Neural progenitor cell (in vitro differentiated cells): ENCODE data around the gene KREMEN2. TPM values are rescaled to one million over a fixed set of nuclear protein-coding genes. Genes with fewer than 3 reads are reported as not detected.

Source experiments
- DNase-seq: peaks from one replicate; pipeline ENCODE4 v3.0.0-alpha.2; 2016; ENCODE audit warnings: low spot score
- H2AFZ ChIP-seq: fragments of 200-600 bp; sonication (generic); replicated peaks from 2 replicates; pipeline ENCODE4 v1.6.1; 2016; ENCODE audit warnings: antibody characterized with exemption
- H3F3A ChIP-seq: fragments of 200-600 bp; sonication (generic); 2 replicates; pipeline ENCODE4 v1.6.1; 2016; ENCODE audit warnings: antibody characterized with exemption, low read depth
- H3K27ac ChIP-seq: fragments of 200-600 bp; sonication (generic); 2 replicates; pipeline ENCODE4 v1.5.1; 2016; ENCODE audit warnings: mild to moderate bottlenecking
- H3K27me3 ChIP-seq: fragments of 200-600 bp; sonication (generic); 2 replicates; pipeline ENCODE4 v1.6.1; 2016; ENCODE audit warnings: mild to moderate bottlenecking, moderate library complexity
- H3K36me3 ChIP-seq: fragments of 200-600 bp; sonication (generic); 2 replicates; pipeline ENCODE4 v1.5.1; 2016
- H3K4me1 ChIP-seq: fragments of 200-600 bp; sonication (generic); 2 replicates; pipeline ENCODE4 v1.6.1; 2016; ENCODE audit warnings: mixed run types
- H3K4me2 ChIP-seq: fragments of 200-600 bp; sonication (generic); 2 replicates; pipeline ENCODE4 v1.6.1; 2016
- H3K4me3 ChIP-seq: fragments of 200-600 bp; sonication (generic); 2 replicates; pipeline ENCODE4 v1.5.1; 2016
- H3K79me2 ChIP-seq: fragments of 200-600 bp; sonication (generic); 2 replicates; pipeline ENCODE4 v1.6.1; 2016; ENCODE audit warnings: low read depth
- H3K9ac ChIP-seq: fragments of 200-600 bp; sonication (generic); 2 replicates; pipeline ENCODE4 v1.6.1; 2016
- H3K9me3 ChIP-seq: fragments of 200-600 bp; sonication (generic); 2 replicates; pipeline ENCODE4 v1.5.1; 2016; ENCODE audit warnings: low read depth
- H4K20me1 ChIP-seq: fragments of 200-600 bp; sonication (generic); 2 replicates; pipeline ENCODE4 v1.6.1; 2016; ENCODE audit warnings: low read depth
- H3K27ac Mint-ChIP-seq: 3 replicates; pipeline ENCODE4 v1.8.0; 2021; ENCODE audit warnings: mixed read lengths
- H3K27me3 Mint-ChIP-seq: 2 replicates; pipeline ENCODE4 v1.8.0; 2022; ENCODE audit warnings: low read depth, mild to moderate bottlenecking, inconsistent platforms, moderate library complexity, mixed read lengths; ENCODE audit not compliant: insufficient read depth
- H3K36me3 Mint-ChIP-seq: 3 replicates; pipeline ENCODE4 v1.8.0; 2021; ENCODE audit warnings: mixed read lengths
- H3K4me1 Mint-ChIP-seq: 3 replicates; pipeline ENCODE4 v1.8.0; 2021; ENCODE audit warnings: mixed read lengths
- H3K4me3 Mint-ChIP-seq: 3 replicates; pipeline ENCODE4 v1.8.0; 2021; ENCODE audit warnings: mild to moderate bottlenecking, moderate library complexity, mixed read lengths
- H3K9me3 Mint-ChIP-seq: 3 replicates; pipeline ENCODE4 v1.8.0; 2020; ENCODE audit warnings: mixed read lengths
- EZH2 ChIP-seq: fragments of 200-600 bp; sonication (generic); IDR thresholded peaks from 2 replicates; pipeline ENCODE4 v1.6.1; 2017; ENCODE audit warnings: antibody characterized with exemption, mild to moderate bottlenecking, moderate library complexity
- EZH2phosphoT487 ChIP-seq: fragments of 200-600 bp; sonication (generic); IDR thresholded peaks from 2 replicates; pipeline ENCODE4 v1.6.1; 2017; ENCODE audit warnings: antibody characterized with exemption
- total RNA-seq: library from RNA; depleted of rRNA; stranded (reverse); fragments of >200 nt; gene quantifications from 2 replicates; pipeline ENCODE4 v1.2.3, GENCODE V29; 2015; ENCODE audit warnings: low replicate concordance
- TF ChIP-seq, protein P1 (sequence below): fragments of 200-600 bp; sonication (generic); IDR thresholded peaks from 2 replicates; pipeline ENCODE4 v1.5.1; 2017; ENCODE audit warnings: antibody characterized with exemption, mild to moderate bottlenecking

Gene KREMEN2
- total RNA-seq, 1 donor from 2014 or later = 0.51 TPM

DNA sequence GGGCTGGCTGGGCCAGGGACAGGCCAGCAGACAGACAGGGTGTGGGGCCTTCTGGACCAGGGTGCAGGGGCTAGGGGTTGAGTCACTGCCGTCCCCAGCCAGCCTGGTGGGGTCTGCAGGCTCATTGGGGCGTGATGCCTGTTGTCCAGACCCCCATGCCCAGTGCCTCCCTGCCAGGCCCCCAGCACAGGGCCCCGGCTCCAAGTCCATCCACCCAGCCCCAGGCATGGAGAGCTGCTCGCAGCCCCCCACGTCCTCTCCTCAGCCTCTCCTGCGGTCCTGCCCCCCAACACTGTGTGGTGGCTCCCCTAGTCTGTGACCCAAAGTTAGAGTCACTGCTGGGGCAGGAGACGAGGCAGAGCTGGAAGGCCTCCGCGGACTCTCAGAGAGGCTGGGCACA, 23.2 kb downstream of the KREMEN2 start:
- Histone ChIP-seq H2AFZ (no peak overlapping the region), H3K4me1 (peaks cover 8% of the 10 kb centered on the region), H3K4me3 (no peak overlapping the region), H4K20me1 (no peaks in the 10 kb centered on the region), H3K36me3 (no peaks in the 10 kb centered on the region), H3K27me3 (peaks cover 7% of the 10 kb centered on the region), H3F3A (peaks cover 19% of the 10 kb centered on the region), H3K79me2 (no peaks in the 10 kb centered on the region), H3K27ac (no peak overlapping the region), H3K9me3 (no peaks in the 10 kb centered on the region), H3K4me2 (no peak overlapping the region), H3K9ac (peak overlapping the region; percentile 13)
- TF ChIP-seq EZH2phosphoT487 = no peak
- TF ChIP-seq, protein P1, sequence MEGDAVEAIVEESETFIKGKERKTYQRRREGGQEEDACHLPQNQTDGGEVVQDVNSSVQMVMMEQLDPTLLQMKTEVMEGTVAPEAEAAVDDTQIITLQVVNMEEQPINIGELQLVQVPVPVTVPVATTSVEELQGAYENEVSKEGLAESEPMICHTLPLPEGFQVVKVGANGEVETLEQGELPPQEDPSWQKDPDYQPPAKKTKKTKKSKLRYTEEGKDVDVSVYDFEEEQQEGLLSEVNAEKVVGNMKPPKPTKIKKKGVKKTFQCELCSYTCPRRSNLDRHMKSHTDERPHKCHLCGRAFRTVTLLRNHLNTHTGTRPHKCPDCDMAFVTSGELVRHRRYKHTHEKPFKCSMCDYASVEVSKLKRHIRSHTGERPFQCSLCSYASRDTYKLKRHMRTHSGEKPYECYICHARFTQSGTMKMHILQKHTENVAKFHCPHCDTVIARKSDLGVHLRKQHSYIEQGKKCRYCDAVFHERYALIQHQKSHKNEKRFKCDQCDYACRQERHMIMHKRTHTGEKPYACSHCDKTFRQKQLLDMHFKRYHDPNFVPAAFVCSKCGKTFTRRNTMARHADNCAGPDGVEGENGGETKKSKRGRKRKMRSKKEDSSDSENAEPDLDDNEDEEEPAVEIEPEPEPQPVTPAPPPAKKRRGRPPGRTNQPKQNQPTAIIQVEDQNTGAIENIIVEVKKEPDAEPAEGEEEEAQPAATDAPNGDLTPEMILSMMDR = no peak
- Mint-ChIP-seq H3K4me1 (peaks cover 5% of the 10 kb centered on the region), H3K36me3 (no peaks in the 10 kb centered on the region), H3K9me3 (no peaks in the 10 kb centered on the region), H3K27ac (no peak overlapping the region), H3K4me3 (no peak overlapping the region), H3K27me3 (peaks cover 5% of the 10 kb centered on the region)
- DNase-seq = no peak

DNA sequence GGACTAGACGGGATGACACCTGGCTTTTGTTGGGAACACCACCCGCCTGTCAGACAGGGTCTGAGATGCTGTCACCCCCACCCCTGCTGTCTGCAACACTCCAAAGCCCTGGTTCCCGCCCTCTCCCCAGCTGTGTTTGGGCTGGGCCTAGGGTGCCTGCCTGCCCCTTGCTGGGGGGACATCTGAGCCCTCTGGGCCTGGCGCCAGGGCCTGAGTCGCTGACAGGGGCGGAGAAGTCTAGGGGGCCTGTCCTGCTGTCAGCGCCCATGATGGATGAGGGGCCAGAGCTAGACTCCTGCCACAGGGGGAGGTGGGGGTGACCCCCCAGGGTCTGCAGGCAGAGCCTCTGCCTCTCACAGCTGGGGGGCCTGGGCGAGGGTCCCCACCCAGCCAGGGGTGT, 23.8 kb downstream of the KREMEN2 start:
- peaks cover 5% of the 10 kb centered on the region for H3K27me3 Mint-ChIP-seq
- Histone ChIP-seq H3K4me1 (peaks cover 4% of the 10 kb centered on the region), H3K36me3 (no peaks in the 10 kb centered on the region), H3K79me2 (no peaks in the 10 kb centered on the region), H2AFZ (no peak overlapping the region), H3F3A (peaks cover 14% of the 10 kb centered on the region), H3K27ac (no peak overlapping the region), H4K20me1 (no peaks in the 10 kb centered on the region), H3K4me2 (no peak overlapping the region), H3K4me3 (no peak overlapping the region), H3K27me3 (peaks cover 7% of the 10 kb centered on the region), H3K9ac (no peak overlapping the region), H3K9me3 (no peaks in the 10 kb centered on the region)
- no peak overlapping the region for H3K27ac Mint-ChIP-seq
- peaks cover 3% of the 10 kb centered on the region for H3K4me1 Mint-ChIP-seq
- H3K36me3 Mint-ChIP-seq = no peaks in the 10 kb centered on the region
- DNase-seq = no peak
- H3K9me3 Mint-ChIP-seq = no peaks in the 10 kb centered on the region
- no peak overlapping the region for H3K4me3 Mint-ChIP-seq
- no peak for TF ChIP-seq EZH2
- TF ChIP-seq EZH2phosphoT487 = no peak
- TF ChIP-seq, protein P1 = no peak

DNA sequence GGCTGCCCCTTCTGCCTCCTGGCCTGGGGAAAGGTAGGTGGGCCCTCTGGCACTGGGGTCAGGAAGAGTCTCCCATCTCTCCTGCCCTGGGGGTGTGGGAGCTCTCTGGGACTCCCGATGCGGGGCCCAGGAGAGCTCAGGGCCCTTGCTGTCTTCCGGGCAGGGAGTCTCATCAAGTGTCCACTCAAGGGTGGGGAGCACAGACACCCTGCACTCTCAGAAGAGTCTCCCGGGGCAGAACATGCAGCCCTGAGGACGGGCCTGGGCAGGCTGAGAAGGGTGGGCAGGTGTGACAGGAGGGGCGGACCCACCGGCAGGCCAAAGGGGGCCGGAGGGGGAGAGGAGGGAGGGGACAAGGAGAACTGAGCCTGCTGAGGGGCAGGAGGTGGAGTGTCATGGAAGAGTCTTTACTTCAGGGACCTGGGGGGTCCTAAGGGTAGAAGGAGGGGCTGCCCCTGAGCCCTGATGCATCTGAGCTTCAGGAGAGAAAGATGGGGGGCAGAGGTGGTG, 24.6 kb downstream of the KREMEN2 start:
- no peak overlapping the region for H3K4me3 Mint-ChIP-seq
- Histone ChIP-seq H3F3A (peaks cover 7% of the 10 kb centered on the region), H2AFZ (no peak overlapping the region), H3K27me3 (peaks cover 7% of the 10 kb centered on the region), H3K9ac (no peak overlapping the region), H3K4me3 (no peak overlapping the region), H3K36me3 (no peaks in the 10 kb centered on the region), H3K4me2 (no peak overlapping the region), H4K20me1 (no peaks in the 10 kb centered on the region), H3K79me2 (no peaks in the 10 kb centered on the region), H3K4me1 (peaks cover 4% of the 10 kb centered on the region), H3K9me3 (no peaks in the 10 kb centered on the region), H3K27ac (no peak overlapping the region)
- H3K36me3 Mint-ChIP-seq = no peaks in the 10 kb centered on the region
- no peaks in the 10 kb centered on the region for H3K4me1 Mint-ChIP-seq
- no peak for TF ChIP-seq EZH2phosphoT487
- TF ChIP-seq, protein P1 = no peak
- TF ChIP-seq EZH2 = no peak
- H3K9me3 Mint-ChIP-seq = no peaks in the 10 kb centered on the region
- peaks cover 5% of the 10 kb centered on the region for H3K27me3 Mint-ChIP-seq
- DNase-seq = no peak
- H3K27ac Mint-ChIP-seq = no peak overlapping the region
